ENCODE measurements around the gene POLD3.

Gene POLD3

DNA sequence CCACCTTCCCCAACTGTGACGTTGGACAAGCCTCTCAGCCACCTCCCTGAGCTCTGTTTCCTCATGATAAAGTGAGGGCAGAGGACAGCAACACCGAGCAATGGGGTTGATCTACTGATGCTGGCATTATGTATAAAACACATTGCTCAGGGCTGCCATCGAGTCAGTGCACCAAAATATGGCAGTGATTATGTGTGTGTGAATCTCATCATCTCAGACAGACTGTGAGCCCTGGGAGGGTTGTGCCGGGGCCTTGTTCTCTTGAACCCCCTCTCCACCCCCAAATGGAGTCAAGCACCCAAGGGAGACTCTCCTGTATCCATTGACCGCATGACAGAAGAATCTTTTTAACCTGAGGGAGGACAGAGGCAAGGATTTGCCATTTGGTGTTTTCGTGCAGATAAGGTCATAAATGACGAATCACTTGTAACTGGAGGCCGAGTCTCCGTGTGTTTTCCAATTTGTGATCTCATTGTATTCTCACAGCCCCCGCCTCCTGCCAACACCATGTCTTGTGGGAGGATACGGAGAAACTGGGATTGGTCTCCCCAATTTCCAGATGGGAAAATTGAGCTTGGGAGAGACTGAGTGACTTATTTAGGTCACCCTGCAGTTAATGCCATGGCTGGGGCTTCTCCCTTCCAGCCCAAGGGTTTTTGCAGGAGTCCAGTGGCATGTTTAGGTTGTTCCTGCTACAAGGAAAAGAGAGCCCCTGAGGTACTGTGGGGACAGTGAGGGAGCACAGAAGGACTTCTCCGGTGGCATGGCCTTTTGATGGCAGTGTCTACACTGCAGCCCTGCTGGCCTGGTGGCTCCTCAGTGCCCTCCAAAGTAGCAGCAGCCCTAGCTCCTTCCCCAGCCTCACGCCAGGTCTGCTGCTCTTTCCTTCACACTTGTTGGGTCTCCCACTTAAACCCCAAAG is 86.5 kb downstream of the POLD3 start:
- TF ChIP-seq TAF1 (IDR thresholded peaks at IDR 0.05; ENCODE audit: borderline replicate concordance, insufficient read depth, low read length), result no peak
- TF ChIP-seq SIN3A (IDR thresholded peaks at IDR 0.05; ENCODE audit: borderline replicate concordance, insufficient read depth, low read length), result no peak
- TF ChIP-seq FOXP2 (optimal IDR thresholded peaks at IDR 0.05; ENCODE audit: borderline replicate concordance, extremely low read depth, extremely low read length, insufficient read depth), result no peak
- no peak for TF ChIP-seq POLR2AphosphoS5 (IDR thresholded peaks at IDR 0.05; ENCODE audit: low read depth, low read length)
- TF ChIP-seq, protein P1, sequence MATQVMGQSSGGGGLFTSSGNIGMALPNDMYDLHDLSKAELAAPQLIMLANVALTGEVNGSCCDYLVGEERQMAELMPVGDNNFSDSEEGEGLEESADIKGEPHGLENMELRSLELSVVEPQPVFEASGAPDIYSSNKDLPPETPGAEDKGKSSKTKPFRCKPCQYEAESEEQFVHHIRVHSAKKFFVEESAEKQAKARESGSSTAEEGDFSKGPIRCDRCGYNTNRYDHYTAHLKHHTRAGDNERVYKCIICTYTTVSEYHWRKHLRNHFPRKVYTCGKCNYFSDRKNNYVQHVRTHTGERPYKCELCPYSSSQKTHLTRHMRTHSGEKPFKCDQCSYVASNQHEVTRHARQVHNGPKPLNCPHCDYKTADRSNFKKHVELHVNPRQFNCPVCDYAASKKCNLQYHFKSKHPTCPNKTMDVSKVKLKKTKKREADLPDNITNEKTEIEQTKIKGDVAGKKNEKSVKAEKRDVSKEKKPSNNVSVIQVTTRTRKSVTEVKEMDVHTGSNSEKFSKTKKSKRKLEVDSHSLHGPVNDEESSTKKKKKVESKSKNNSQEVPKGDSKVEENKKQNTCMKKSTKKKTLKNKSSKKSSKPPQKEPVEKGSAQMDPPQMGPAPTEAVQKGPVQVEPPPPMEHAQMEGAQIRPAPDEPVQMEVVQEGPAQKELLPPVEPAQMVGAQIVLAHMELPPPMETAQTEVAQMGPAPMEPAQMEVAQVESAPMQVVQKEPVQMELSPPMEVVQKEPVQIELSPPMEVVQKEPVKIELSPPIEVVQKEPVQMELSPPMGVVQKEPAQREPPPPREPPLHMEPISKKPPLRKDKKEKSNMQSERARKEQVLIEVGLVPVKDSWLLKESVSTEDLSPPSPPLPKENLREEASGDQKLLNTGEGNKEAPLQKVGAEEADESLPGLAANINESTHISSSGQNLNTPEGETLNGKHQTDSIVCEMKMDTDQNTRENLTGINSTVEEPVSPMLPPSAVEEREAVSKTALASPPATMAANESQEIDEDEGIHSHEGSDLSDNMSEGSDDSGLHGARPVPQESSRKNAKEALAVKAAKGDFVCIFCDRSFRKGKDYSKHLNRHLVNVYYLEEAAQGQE (IDR thresholded peaks at IDR 0.05; ENCODE audit: insufficient read depth in 1 of 2, low read depth in 2 of 2, low read length in 2 of 2), result no peak

DNA sequence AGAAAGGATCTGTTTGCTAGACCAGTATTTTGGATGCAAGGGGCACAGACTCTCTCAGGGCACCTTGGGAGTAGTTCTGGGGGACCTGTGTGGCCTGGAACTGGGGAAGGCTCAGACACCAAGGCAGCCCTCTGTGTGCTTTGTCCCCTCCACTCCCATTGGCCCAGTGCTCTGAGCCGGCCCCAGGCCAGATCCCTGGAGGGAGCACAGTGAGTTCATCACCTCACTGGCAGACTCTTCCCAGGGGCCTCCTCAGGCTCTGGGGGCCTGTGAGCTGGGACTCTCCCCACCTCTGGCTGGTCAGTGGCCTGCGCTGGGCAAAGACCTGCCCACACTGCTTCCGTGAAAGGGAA is 87.1 kb downstream of the POLD3 start:
- no peak for TF ChIP-seq TAF1 (IDR thresholded peaks at IDR 0.05; ENCODE audit: borderline replicate concordance, insufficient read depth, low read length)
- no peak for TF ChIP-seq POLR2AphosphoS5 (IDR thresholded peaks at IDR 0.05; ENCODE audit: low read depth, low read length)
- TF ChIP-seq, protein P1 (IDR thresholded peaks at IDR 0.05; ENCODE audit: insufficient read depth in 1 of 2, low read depth in 2 of 2, low read length in 2 of 2), result no peak

DNA sequence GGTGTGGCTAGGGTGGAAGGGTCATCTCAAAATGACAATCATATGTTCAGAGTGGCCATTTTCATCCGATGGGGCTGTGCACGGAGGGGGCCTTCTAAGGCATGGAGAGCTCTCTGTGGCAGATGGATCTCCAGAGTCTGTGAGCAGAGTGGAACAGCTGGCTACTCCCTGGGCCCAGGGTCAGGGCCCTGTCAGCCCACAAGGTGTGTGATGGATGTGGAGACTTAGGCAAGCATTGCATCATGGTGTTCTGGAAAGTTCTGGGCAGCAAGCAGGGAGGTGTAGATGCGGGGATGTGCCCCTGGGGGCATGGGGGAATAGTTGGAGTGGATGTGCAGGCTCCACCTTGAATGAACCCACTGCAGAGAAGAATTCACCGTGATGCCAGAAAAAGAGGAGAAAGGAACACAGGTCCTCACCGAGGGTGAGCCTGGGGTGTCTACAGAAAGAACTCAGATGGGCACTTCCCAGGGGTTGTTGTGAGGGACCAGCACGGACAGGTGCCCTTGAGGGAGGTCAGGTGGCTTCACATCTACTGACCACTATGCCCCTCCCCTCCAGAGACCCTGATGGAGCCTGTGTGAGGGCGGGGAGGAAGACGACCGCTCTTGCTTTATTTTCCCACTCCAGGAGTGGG is 87.8 kb downstream of the POLD3 start:
- TF ChIP-seq FOXP2 (optimal IDR thresholded peaks at IDR 0.05; ENCODE audit: borderline replicate concordance, extremely low read depth, extremely low read length, insufficient read depth), result no peak

DNA sequence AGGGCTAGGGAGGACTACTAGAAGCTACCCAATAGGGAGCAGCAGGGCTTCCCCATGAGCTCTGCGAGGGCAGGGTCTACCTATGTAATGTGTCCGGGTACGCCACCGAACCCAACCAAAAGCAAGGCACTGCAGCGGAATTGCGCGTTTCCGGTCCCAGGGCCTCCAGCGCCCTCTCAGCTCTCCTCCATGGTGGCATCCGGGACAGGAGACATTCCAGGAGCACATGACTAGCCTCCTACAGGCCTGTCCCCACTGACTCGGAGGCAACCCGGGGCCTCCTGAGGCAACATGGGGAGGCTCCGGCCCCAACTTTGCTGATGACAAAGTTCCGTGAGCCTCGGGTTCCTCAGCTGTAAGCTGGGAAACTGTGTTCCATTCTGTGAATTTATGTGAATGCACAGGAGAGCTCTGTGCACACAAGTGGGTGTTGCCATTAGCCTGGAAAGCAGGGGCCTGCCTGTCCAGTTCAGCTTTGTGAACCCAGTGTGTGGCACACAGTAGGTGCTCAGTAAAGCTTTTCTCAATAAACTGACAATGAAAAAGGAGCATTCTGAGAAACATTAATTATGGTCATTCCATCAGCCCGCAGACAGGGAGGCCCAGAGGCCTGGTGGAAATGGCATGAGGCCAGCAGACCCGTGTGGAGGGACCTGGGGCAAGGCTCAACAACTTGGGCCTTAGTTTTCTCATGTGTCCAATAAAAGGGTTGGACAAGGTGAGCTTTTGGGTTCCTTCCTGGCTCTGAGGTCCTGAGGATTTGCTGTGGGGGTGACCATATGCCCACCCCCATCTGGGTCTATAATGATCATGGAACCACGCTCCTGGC is 88.5 kb downstream of the POLD3 start:
- TF ChIP-seq TAF1 (IDR thresholded peaks at IDR 0.05; ENCODE audit: borderline replicate concordance, insufficient read depth, low read length), result no peak
- no peak for TF ChIP-seq FOXP2 (optimal IDR thresholded peaks at IDR 0.05; ENCODE audit: borderline replicate concordance, extremely low read depth, extremely low read length, insufficient read depth)
- no peak for TF ChIP-seq SIN3A (IDR thresholded peaks at IDR 0.05; ENCODE audit: borderline replicate concordance, insufficient read depth, low read length)
- TF ChIP-seq POLR2AphosphoS5 (IDR thresholded peaks at IDR 0.05; ENCODE audit: low read depth, low read length), result no peak
- TF ChIP-seq, protein P1 (IDR thresholded peaks at IDR 0.05; ENCODE audit: insufficient read depth in 1 of 2, low read depth in 2 of 2, low read length in 2 of 2), result no peak

DNA sequence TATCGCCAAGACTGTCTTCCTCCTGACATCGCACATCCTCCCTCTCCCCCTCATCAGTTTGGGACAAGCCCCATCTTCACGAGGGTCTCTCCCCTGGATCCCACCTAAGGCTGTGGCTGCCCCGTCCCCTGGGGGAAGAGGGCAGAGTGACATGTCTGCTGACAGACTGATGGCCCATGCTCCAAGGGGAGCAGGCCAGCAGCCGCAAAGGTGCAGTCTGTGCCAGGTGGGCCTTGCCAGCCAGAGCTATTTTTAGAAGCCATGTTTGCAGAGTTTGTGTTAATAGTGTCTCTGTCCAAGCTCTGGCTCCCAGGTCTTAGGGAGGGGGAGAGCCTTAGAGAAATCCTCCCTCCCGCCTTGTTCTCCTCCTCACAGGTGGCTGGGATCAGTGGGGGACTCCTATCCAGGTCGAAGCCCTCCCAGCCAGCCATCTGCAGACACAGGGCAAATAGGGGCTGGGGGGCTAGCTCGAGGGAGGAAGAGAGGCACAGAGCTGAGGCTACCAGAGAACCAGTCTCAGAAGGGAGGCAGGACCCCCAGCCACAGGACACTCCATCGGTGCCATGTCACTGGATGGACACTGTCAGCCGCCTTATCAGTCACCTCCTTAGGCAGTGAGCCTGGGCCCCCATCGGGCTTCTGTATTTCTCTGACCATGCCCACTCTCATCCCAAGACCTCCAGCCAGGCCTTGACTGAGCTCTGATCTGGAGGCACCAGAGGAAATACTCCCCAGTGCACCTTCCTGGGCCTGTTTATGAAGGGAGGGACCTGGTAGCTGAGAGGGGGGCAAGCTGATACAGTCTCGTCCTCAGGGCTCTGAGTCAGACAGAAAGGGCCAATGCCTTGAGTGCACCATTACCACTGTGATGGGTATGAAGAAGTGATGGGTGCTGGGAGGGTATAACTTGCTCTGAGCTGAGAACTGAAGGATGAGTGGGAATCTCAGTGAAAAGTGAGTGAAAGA is 89.6 kb downstream of the POLD3 start:
- TF ChIP-seq TAF1 (IDR thresholded peaks at IDR 0.05; ENCODE audit: borderline replicate concordance, insufficient read depth, low read length) (no peak), POLR2AphosphoS5 (IDR thresholded peaks at IDR 0.05; ENCODE audit: low read depth, low read length) (no peak), SIN3A (IDR thresholded peaks at IDR 0.05; ENCODE audit: borderline replicate concordance, insufficient read depth, low read length) (no peak), FOXP2 (optimal IDR thresholded peaks at IDR 0.05; ENCODE audit: borderline replicate concordance, extremely low read depth, extremely low read length, insufficient read depth) (no peak)
- TF ChIP-seq, protein P1 (IDR thresholded peaks at IDR 0.05; ENCODE audit: insufficient read depth in 1 of 2, low read depth in 2 of 2, low read length in 2 of 2), result no peak

All from PFSK-1 (cell line).